BLaER1 (cell line): ENCODE measurements around the gene ALDH5A1.

ENCODE experiments used
- H3K27ac ChIP-seq: shearing (Covaris generic); formaldehyde crosslinking; 2 replicates; pipeline ENCODE4 v1.8.1; 2022
- H3K27me3 ChIP-seq: shearing (Covaris generic); formaldehyde crosslinking; 2 replicates; pipeline ENCODE4 v1.8.1; 2022
- H3K36me3 ChIP-seq: shearing (Covaris generic); formaldehyde crosslinking; 2 replicates; pipeline ENCODE4 v1.8.1; 2022
- H3K4me1 ChIP-seq: shearing (Covaris generic); formaldehyde crosslinking; 2 replicates; pipeline ENCODE4 v1.8.1; 2022
- H3K4me2 ChIP-seq: shearing (Covaris generic); formaldehyde crosslinking; 2 replicates; pipeline ENCODE4 v1.8.1; 2022
- H3K4me3 ChIP-seq: shearing (Covaris generic); formaldehyde crosslinking; 2 replicates; pipeline ENCODE4 v1.8.1; 2022
- H3K9ac ChIP-seq: shearing (Covaris generic); formaldehyde crosslinking; 2 replicates; pipeline ENCODE4 v1.8.1; 2022
- H3K9me3 ChIP-seq: shearing (Covaris generic); formaldehyde crosslinking; 2 replicates; pipeline ENCODE4 v1.8.1; 2022
- H4K20me1 ChIP-seq: shearing (Covaris generic); formaldehyde crosslinking; 2 replicates; pipeline ENCODE4 v1.8.1; 2022
- Cebpa-rat ChIP-seq: shearing (Covaris generic); IDR thresholded peaks from 2 replicates; pipeline ENCODE4 v1.8.1; 2022

The ALDH5A1 gene

DNA sequence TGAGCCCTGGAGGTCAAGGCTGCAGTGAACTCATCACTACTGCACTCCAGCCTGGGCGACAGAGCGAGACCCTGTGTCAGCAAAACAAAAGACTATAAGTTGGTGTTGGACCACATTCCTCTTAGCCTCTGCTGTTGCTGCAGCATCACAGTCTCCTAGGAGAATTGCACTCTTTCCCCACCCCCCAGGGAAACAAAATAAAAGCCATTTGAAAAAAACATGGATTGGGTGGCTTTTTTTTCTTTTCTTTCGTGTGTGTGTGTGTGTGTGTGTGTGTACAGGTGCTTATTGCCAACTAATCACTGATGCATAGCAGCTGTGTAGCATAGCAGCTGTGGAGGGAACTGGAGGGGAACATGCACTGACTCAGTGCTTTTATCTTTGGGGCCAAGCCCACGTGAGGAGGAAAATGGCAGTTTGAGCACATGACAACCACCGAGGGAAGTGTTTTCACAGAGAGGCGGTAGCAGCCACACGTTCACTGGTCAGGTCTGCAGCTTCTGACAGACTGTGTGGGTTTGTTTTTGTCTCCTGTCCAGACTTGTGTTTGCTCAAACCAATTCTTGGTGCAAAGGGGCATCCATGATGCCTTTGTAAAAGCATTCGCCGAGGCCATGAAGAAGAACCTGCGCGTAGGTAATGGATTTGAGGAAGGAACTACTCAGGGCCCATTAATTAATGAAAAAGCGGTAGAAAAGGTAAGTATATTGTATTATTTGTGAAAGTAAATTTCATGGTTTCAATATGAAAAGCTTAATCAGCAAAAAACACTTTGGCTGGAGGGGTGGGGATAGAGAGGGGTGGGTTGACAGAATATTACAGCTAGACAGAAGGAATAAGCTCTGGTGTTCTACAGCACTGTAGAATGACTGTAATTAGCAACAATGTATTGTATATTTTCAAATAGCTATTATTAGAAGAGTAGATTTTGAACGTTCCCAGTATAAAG is 27.7 kb downstream of the ALDH5A1 start:
- peak overlapping the region; percentile 82 for H3K27ac ChIP-seq
- TF ChIP-seq Cebpa-rat, result no peak
- H3K4me3 ChIP-seq, result peak overlapping the region; percentile 65
- H3K27me3 ChIP-seq, result no peaks in the 10 kb centered on the region
- H4K20me1 ChIP-seq, result no peaks in the 10 kb centered on the region
- H3K4me1 ChIP-seq, result peaks cover 64% of the 10 kb centered on the region
- H3K9me3 ChIP-seq, result no peaks in the 10 kb centered on the region
- H3K9ac ChIP-seq, result peak overlapping the region; percentile 38
- H3K4me2 ChIP-seq, result peak overlapping the region; percentile 66
- H3K36me3 ChIP-seq, result peaks cover 7% of the 10 kb centered on the region; the same call in 1 of the 2 replicates

GRCh38 chr6:24524329-24524728 is 29.6 kb downstream of the ALDH5A1 start:
- H3K9me3 ChIP-seq, result no peaks in the 10 kb centered on the region
- no peaks in the 10 kb centered on the region for H3K27me3 ChIP-seq
- H3K4me1 ChIP-seq, result peaks cover 55% of the 10 kb centered on the region
- H3K27ac ChIP-seq, result peak overlapping the region; percentile 82
- peaks cover 24% of the 10 kb centered on the region for H3K36me3 ChIP-seq
- H3K4me2 ChIP-seq, result peak overlapping the region; percentile 66
- H3K9ac ChIP-seq, result peak overlapping the region; percentile 48; the same call in 1 of the 2 replicates
- TF ChIP-seq Cebpa-rat, result no peak
- no peaks in the 10 kb centered on the region; the same call in 1 of the 2 replicates for H4K20me1 ChIP-seq
- peak overlapping the region; percentile 65 for H3K4me3 ChIP-seq

- TF ChIP-seq Cebpa-rat, result no peak
- peak overlapping the region; percentile 65 for H3K4me3 ChIP-seq
These were observed 30.0 kb downstream of the ALDH5A1 start for GRCh38 chr6:24524805-24525204.

GRCh38 chr6:24529985-24530384 is 35.2 kb downstream of the ALDH5A1 start:
- Histone ChIP-seq H3K36me3 (peaks cover 80% of the 10 kb centered on the region), H3K9me3 (no peaks in the 10 kb centered on the region), H3K4me2 (no peak overlapping the region), H4K20me1 (peaks cover 28% of the 10 kb centered on the region; the same call in 1 of the 2 replicates), H3K27ac (no peak overlapping the region), H3K4me1 (peaks cover 16% of the 10 kb centered on the region), H3K4me3 (no peak overlapping the region), H3K27me3 (no peaks in the 10 kb centered on the region), H3K9ac (no peak overlapping the region)
- no peak for TF ChIP-seq Cebpa-rat

More at GRCh38 chr6:24524805-24525204, 30.0 kb downstream of the ALDH5A1 start:
- H3K9ac ChIP-seq, result peak overlapping the region; percentile 48
- peak overlapping the region; percentile 82 for H3K27ac ChIP-seq
- H3K36me3 ChIP-seq, result peaks cover 28% of the 10 kb centered on the region
- H3K4me1 ChIP-seq, result peaks cover 55% of the 10 kb centered on the region
- peaks cover under 1% of the 10 kb centered on the region; the same call in 1 of the 2 replicates for H4K20me1 ChIP-seq
- H3K9me3 ChIP-seq, result no peaks in the 10 kb centered on the region
- H3K27me3 ChIP-seq, result no peaks in the 10 kb centered on the region
- H3K4me2 ChIP-seq, result peak overlapping the region; percentile 66

DNA sequence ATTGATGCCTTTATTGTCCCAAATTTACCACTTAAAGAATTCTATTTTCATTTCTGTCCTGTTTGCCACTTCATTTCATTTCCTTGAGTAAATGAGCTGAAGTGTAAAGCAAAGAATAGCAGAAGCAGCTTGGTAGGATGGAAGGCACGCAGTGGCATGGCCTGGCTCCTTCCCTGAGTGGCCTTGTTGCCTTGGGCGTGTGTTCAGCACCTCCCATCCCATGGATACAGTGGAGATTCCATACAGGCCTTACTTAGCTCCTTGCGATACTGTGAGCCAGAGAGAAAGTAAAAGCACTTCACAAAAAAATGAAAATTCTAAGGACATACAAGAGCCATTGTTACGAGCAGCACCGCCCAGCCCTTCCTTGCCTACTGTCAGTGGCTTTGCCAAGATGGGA is 39.6 kb downstream of the ALDH5A1 start:
- H3K36me3 ChIP-seq, result peaks cover 93% of the 10 kb centered on the region
- peaks cover 41% of the 10 kb centered on the region; the same call in 1 of the 2 replicates for H4K20me1 ChIP-seq

DNA sequence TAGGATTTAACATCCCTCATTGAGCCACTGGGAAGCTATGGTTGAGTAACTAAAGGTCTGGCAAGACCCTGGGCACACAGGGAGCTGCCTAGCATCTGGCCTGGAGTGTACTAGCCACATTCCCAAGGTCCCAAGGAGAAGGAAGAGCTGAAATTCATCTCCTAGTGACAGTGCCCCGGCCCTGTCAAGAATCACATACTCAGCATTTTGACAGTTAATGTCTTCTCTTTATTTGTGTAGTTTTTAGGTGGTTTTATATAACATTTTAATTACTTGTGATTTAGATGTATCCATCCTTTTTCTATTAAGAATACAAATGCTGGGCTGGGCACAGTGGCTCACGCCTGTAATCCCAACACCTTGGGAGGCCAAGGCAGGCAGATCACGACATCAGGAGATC is 40.4 kb downstream of the ALDH5A1 start:
- Histone ChIP-seq H4K20me1 (peaks cover 37% of the 10 kb centered on the region; the same call in 1 of the 2 replicates), H3K9ac (no peak overlapping the region), H3K27me3 (no peaks in the 10 kb centered on the region), H3K9me3 (no peaks in the 10 kb centered on the region), H3K4me3 (no peak overlapping the region), H3K4me1 (no peaks in the 10 kb centered on the region), H3K27ac (no peak overlapping the region), H3K36me3 (peaks cover 94% of the 10 kb centered on the region), H3K4me2 (no peak overlapping the region)
- TF ChIP-seq Cebpa-rat, result no peak

More for the DNA sequence above, 39.6 kb downstream of the ALDH5A1 start:
- H3K4me3 ChIP-seq, result no peak overlapping the region
- H3K4me1 ChIP-seq, result no peaks in the 10 kb centered on the region
- H3K9ac ChIP-seq, result no peak overlapping the region
- no peak for TF ChIP-seq Cebpa-rat
- no peaks in the 10 kb centered on the region for H3K9me3 ChIP-seq
- no peaks in the 10 kb centered on the region for H3K27me3 ChIP-seq
- H3K27ac ChIP-seq, result no peak overlapping the region
- no peak overlapping the region for H3K4me2 ChIP-seq

DNA sequence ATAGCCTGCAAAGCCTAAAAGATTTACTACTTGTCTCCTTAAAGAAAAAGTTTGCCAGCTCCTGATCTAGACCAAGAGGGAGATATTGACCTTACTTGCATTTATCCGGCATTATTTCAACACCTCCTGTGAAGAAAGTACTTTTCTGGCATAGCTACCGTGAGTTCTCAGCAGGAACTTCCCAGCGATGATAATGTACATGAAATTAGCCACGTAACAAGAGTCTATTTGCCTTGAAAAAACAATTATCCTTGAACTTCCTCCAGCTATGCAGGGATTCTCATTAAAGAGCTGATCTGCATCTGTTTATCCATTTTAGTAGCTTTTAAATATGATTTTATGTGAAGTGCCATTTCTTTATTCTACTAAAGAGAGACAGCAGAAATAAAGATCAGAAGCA is 41.7 kb downstream of the ALDH5A1 start:
- H4K20me1 ChIP-seq, result peaks cover 25% of the 10 kb centered on the region; the same call in 1 of the 2 replicates
- H3K9me3 ChIP-seq, result no peaks in the 10 kb centered on the region
- no peak for TF ChIP-seq Cebpa-rat
- no peak overlapping the region for H3K4me2 ChIP-seq
- no peaks in the 10 kb centered on the region for H3K27me3 ChIP-seq
- no peak overlapping the region for H3K27ac ChIP-seq
- H3K36me3 ChIP-seq, result peaks cover 83% of the 10 kb centered on the region
- H3K9ac ChIP-seq, result no peak overlapping the region
- no peaks in the 10 kb centered on the region for H3K4me1 ChIP-seq
- no peak overlapping the region for H3K4me3 ChIP-seq

DNA sequence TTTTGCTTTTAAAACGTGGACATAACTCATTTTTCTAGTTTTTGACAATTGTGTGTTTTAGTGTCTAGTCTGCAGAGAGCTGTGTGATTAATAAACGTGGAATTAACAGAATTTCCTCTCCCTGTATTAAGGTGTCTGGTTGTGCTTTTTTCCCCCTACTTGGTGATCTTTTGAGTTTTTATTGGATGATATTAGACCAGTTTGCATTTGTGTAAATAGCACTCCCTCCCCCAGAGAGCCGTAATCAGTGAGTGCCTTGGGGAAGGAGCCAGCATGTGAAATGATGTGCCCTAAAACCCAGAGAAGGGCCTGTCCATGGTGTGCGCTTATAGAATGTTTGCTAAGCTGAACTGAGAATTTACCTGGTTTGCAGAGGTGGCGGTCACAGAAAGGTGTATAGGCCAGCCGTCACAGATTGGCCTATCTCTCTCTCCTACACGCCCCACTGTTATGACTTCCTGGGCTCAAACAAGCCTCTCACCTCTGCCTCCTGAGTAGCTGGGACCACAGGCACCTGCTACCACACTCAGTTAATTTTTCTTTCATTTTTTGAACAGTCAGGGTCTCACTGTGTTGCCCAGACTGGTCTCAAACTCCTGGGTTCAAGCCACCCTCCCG is 42.4 kb downstream of the ALDH5A1 start:
- peaks cover 76% of the 10 kb centered on the region for H3K36me3 ChIP-seq
- no peak overlapping the region for H3K4me2 ChIP-seq
- no peak overlapping the region for H3K4me3 ChIP-seq
- no peak overlapping the region for H3K9ac ChIP-seq
- no peak for TF ChIP-seq Cebpa-rat
- H3K4me1 ChIP-seq, result no peaks in the 10 kb centered on the region
- no peaks in the 10 kb centered on the region for H3K27me3 ChIP-seq
- H3K27ac ChIP-seq, result no peak overlapping the region
- no peaks in the 10 kb centered on the region for H3K9me3 ChIP-seq
- peaks cover 17% of the 10 kb centered on the region; the same call in 1 of the 2 replicates for H4K20me1 ChIP-seq

- H3K27ac ChIP-seq, result no peak overlapping the region
- H3K4me2 ChIP-seq, result no peak overlapping the region
These were observed 43.1 kb downstream of the ALDH5A1 start for GRCh38 chr6:24537771-24538385.

More at GRCh38 chr6:24537771-24538385, 43.1 kb downstream of the ALDH5A1 start:
- H3K27me3 ChIP-seq, result no peaks in the 10 kb centered on the region
- peaks cover 69% of the 10 kb centered on the region for H3K36me3 ChIP-seq
- no peak for TF ChIP-seq Cebpa-rat
- no peaks in the 10 kb centered on the region for H3K4me1 ChIP-seq
- H4K20me1 ChIP-seq, result peaks cover 13% of the 10 kb centered on the region; the same call in 1 of the 2 replicates
- H3K4me3 ChIP-seq, result no peak overlapping the region
- H3K9me3 ChIP-seq, result no peaks in the 10 kb centered on the region
- H3K9ac ChIP-seq, result no peak overlapping the region
